Mucosa of descending colon (tissue), 3 donors: Measurements from ENCODE around the gene PHF1. TPM values are rescaled to one million over a fixed set of nuclear protein-coding genes. Genes with fewer than 3 reads are reported as not detected.

Source experiments
- ATAC-seq: fragments of 200-7000 bp; cut with Tn5 transposase; one replicate; pipeline ENCODE4 v1.9.1; 2020; ENCODE audit warnings: mild to moderate bottlenecking, moderate library complexity
- DNase-seq, 3 donors: peaks; one replicate each; pipeline ENCODE4 v3.0.0-alpha.2; 2020
- H3K36me3 ChIP-seq: fragments of 200-600 bp; one replicate; pipeline ENCODE4 v1.8.0; 2021; ENCODE audit warnings: low read depth, mild to moderate bottlenecking
- H3K4me1 ChIP-seq: fragments of 200-600 bp; one replicate; pipeline ENCODE4 v1.8.0; 2021; ENCODE audit warnings: low read depth, mild to moderate bottlenecking
- H3K4me3 ChIP-seq: fragments of 200-600 bp; one replicate; pipeline ENCODE4 v1.8.0; 2021; ENCODE audit warnings: mild to moderate bottlenecking
- H3K9me3 ChIP-seq: fragments of 200-600 bp; one replicate; pipeline ENCODE4 v1.8.0; 2021; ENCODE audit warnings: mild to moderate bottlenecking
- intact Hi-C, 2 donors: fragments of 100-400 bp; cut with DNase I in 1 of 2; cut with micrococcal nuclease in 1 of 2; formaldehyde crosslinking; loops; one replicate each; pipeline versions ENCODE4 v1.11.0 to v1.11.1; 2022; cut with DNase I, micrococcal nuclease
- total RNA-seq, 3 donors: library from RNA; stranded (reverse); fragmentation: NEBNext Ultra II Directional in 2 of 3; extraction: Animal tissue kit (Norgen Biotek cat#: 25700) in 2 of 3; gene quantifications; one replicate each; pipeline versions ENCODE4 v1.2.1 to v1.2.4, GENCODE V29; 2021 to 2023
- TF ChIP-seq, protein P1 (sequence below): fragments of 200-600 bp; IDR thresholded peaks from one replicate; pipeline ENCODE4 v1.8.0; 2022; ENCODE audit warnings: antibody characterized with exemption, mild to moderate bottlenecking
- donor health status: DM: no; HTN: no; CAD: no; lungs with moderate emphysema.
- donor health status: DM: no; HTN: no; CAD: no.
- donor health status: DM: no; HTN: yes; CAD: no.

The PHF1 gene
- total RNA-seq, 3 donors from 2014 or later = 29.9 to 96.5 (median 38.1) TPM

DNA sequence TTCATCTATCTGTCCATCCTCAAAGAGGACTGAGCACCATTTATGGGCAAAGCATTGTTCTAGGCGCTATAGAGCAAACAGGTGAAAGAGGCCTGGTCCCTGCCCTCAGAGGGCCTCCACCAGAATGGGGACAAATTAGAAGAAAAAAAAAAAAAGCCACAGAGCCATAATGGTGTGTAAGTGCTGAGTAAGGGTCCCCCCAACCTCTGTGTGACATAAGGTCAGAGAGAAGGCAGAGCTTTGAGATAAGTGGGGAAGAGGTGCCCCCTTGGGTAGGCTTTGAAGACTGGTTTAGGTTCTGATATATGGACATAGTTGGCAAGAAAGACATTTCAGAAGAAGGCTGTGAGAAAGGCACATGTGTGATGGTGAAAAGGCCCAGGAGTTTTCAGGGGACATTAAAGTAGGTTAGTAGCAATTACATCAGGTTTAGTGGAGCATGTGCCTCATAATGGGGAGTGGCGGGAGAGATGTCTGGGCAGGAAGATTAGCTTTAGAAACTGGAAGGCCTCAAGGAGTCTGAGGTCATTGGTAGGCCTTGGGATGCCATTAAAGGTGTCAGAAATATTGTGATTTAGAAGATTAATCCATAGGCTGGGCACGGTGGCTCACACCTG, 28.3 kb downstream of the PHF1 start:
- intact Hi-C loops = no loop called here
- TF ChIP-seq, protein P1, sequence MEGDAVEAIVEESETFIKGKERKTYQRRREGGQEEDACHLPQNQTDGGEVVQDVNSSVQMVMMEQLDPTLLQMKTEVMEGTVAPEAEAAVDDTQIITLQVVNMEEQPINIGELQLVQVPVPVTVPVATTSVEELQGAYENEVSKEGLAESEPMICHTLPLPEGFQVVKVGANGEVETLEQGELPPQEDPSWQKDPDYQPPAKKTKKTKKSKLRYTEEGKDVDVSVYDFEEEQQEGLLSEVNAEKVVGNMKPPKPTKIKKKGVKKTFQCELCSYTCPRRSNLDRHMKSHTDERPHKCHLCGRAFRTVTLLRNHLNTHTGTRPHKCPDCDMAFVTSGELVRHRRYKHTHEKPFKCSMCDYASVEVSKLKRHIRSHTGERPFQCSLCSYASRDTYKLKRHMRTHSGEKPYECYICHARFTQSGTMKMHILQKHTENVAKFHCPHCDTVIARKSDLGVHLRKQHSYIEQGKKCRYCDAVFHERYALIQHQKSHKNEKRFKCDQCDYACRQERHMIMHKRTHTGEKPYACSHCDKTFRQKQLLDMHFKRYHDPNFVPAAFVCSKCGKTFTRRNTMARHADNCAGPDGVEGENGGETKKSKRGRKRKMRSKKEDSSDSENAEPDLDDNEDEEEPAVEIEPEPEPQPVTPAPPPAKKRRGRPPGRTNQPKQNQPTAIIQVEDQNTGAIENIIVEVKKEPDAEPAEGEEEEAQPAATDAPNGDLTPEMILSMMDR = no peak
- H3K4me1 ChIP-seq = no peaks in the 10 kb centered on the region
- no peak for ATAC-seq
- no peak overlapping the region for H3K4me3 ChIP-seq
- no peak for DNase-seq
- no peaks in the 10 kb centered on the region for H3K36me3 ChIP-seq
- H3K9me3 ChIP-seq = no peaks in the 10 kb centered on the region

DNA sequence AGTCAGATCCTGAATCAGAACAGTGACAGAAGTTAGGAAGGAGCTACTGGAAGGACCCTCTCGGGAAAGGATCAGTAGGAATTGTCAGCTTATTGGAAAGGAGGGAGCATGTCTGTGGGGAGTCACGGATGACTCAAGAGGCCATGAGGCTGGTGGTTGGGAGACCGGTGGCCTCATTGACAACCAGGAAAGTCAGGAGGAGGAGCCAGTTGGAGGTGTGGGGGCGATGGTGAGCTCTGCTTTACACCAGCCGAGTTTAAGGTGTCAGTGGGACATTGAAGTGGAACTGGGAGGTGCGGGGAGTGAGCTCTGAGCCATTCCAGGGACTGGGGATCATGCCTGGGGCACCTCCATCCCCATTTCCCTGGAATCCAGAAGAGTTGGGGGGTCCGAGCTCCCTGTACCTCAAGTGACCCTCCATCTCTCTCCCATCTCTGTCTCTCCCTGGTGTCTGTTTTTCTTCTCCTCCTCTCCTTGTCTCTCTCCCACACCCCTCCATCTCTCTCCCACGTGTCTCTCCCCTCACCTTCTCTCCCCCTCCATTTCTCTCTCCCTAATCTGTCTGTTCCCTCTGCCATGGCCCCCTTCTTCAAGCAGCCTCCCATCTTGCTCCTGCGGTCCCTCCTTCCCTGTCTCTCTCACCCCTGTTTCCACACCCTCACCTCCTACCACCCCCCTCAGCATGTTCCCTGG, 29.3 kb downstream of the PHF1 start:
- ATAC-seq (no peak), DNase-seq (no peak)
- Histone ChIP-seq H3K36me3 (no peaks in the 10 kb centered on the region), H3K9me3 (no peaks in the 10 kb centered on the region), H3K4me1 (no peaks in the 10 kb centered on the region), H3K4me3 (no peak overlapping the region)
- TF ChIP-seq, protein P1 = no peak
- intact Hi-C loops = no loop called here

DNA sequence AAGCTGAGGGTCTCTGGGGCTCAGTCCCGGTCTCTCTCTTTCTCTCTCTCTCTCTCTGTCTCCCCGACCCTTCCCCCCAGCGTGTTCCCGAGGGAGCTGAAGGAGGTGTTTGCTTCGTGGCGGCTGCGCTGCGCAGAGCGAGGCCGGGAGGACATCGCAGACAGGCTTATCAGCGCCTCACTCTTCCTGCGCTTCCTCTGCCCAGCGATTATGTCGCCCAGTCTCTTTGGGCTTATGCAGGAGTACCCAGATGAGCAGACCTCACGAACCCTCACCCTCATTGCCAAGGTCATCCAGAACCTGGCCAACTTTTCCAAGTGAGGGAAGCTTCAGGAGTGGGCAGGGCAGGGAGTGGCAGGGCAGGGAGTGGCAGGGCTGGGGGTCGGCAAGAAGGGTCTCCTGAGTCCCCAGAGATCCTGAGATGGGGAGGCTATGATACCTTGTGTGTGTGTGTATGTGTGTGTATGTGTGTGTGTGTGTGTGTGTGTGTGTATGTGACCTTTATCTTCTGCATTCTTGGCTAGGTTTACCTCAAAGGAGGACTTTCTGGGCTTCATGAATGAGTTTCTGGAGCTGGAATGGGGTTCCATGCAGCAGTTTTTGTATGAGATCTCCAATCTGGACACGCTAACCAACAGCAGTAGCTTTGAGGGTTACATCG, 30.0 kb downstream of the PHF1 start:
- Histone ChIP-seq H3K36me3 (no peaks in the 10 kb centered on the region), H3K9me3 (no peaks in the 10 kb centered on the region), H3K4me1 (no peaks in the 10 kb centered on the region), H3K4me3 (no peak overlapping the region)
- intact Hi-C loops = no loop called here
- TF ChIP-seq, protein P1 = no peak
- ATAC-seq (no peak), DNase-seq (no peak)

DNA sequence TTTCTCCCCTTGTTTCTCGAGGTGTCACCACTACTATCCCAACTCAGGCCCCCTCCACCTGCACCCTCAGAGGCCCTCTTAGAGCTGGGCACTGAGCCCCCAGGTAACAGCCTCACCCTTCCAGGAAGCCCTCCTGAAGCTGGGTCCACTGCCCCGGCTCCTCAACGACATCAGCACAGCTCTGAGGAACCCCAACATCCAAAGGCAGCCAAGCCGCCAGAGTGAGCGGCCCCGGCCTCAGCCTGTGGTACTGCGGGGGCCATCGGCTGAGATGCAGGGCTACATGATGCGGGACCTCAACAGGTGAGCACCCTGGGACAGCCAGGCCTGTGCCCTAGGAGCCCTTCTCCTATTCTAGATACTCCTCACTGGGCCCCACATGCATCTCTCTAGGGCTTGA, 30.6 kb downstream of the PHF1 start:
- TF ChIP-seq, protein P1 = no peak
- no peaks in the 10 kb centered on the region for H3K36me3 ChIP-seq
- no peak for DNase-seq

DNA sequence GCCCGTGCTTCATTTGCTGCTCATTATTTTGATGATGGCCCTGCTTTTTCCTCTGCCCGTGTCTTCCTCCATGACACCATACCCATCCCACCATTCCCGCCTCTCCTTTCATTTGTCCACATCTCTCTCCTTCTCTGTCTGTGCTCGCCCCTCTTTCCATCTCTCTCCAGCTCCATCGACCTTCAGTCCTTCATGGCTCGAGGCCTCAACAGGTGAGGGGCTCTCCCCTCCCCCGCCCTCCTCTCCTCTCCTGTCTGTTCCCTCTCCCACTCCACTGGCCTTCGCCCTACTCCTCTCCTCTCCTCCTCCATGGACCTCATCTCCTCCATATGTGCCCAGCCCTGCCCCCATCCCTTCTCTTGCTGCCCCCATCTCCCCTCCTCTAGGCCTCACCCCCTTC, 31.5 kb downstream of the PHF1 start:
- TF ChIP-seq, protein P1 = no peak
- H3K4me1 ChIP-seq = no peaks in the 10 kb centered on the region
- no peaks in the 10 kb centered on the region for H3K9me3 ChIP-seq
- no peaks in the 10 kb centered on the region for H3K36me3 ChIP-seq
- no peak for ATAC-seq
- H3K4me3 ChIP-seq = no peak overlapping the region
- peak in 1 of 3 donors; percentile 17 for DNase-seq
- intact Hi-C loops = no loop called here

More for the DNA sequence above, 30.6 kb downstream of the PHF1 start:
- Histone ChIP-seq H3K9me3 (no peaks in the 10 kb centered on the region), H3K4me1 (no peaks in the 10 kb centered on the region), H3K4me3 (no peak overlapping the region)
- intact Hi-C loops = no loop called here
- ATAC-seq = no peak
